ENCODE results near the gene PLEKHG5.

Gene PLEKHG5

DNA sequence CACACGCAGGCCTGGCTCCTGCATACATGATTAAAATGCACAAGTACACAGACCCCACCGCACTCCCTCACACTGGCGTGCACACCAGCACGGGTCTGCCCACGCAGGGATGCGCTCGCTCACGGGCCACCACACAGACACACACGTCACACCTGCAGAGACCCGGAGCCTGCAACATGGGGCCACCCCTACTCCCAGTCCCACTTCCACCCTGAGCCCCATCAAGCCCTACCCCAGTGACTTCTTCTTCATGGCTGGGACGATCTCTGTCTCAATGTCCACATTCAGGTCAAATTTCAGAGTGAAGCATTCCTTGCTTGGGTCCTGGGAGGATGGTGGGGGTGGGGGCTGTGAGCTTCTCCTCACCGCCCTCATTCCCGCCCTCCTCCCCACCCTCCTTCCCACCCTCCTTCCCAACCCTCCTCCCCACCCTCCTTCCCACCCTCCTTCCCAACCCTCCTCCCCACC, 16.6 kb downstream of the PLEKHG5 start:
- Histone ChIP-seq H4K8ac (ENCODE audit: low read depth, low read length) (no peak overlapping the region), H3K9ac (ENCODE audit: low read depth, low read length, poor library complexity) (no peak overlapping the region), H2BK12ac (ENCODE audit: low read length) (no peak overlapping the region), H2AK5ac (ENCODE audit: low read depth, low read length) (peak overlapping the region; percentile 82), H2AFZ (ENCODE audit: low read length) (no peak overlapping the region), H3K4me3 (ENCODE audit: low read length in 2 of 2) (peak overlapping the region in 1 of 2 donors; percentile 8), H2BK5ac (ENCODE audit: low read length) (no peak overlapping the region), H2BK120ac (ENCODE audit: low read depth, low read length) (no peak overlapping the region), H3K9me3 (replicated peaks in 1 of 2; ENCODE audit: control insufficient read depth in 2 of 2, insufficient read depth in 1 of 2, low read depth in 1 of 2, low read length in 2 of 2) (no peaks in the 10 kb centered on the region), H3K27ac (replicated peaks; ENCODE audit: low read length) (no peak overlapping the region), H3K79me1 (ENCODE audit: low read depth, low read length) (no peaks in the 10 kb centered on the region), H4K91ac (ENCODE audit: low read depth, low read length, poor library complexity) (no peak overlapping the region), H3K18ac (ENCODE audit: low read length) (no peak overlapping the region), H3K36me3 (replicated peaks in 1 of 2; ENCODE audit: control insufficient read depth in 2 of 2, insufficient read depth in 2 of 2, low read length in 2 of 2) (peaks cover 25 to 48% of the 10 kb centered on the region in 2 donors), H3K4ac (ENCODE audit: low read length) (no peak overlapping the region), H3K4me1 (ENCODE audit: control insufficient read depth in 2 of 2, insufficient read depth in 1 of 2, low read depth in 1 of 2, low read length in 2 of 2) (peaks cover 7% of the 10 kb centered on the region in 2 donors), H3K27me3 (ENCODE audit: control insufficient read depth in 3 of 3, insufficient read depth in 3 of 3, low read depth in 1 of 3, low read length in 3 of 3) (peaks cover 0 to 4% (median 0%) of the 10 kb centered on the region in 3 experiments), H3K4me2 (ENCODE audit: insufficient read depth, low read length, poor library complexity, severe bottlenecking) (no peak overlapping the region), H3K14ac (ENCODE audit: low read length) (no peak overlapping the region), H3K23ac (ENCODE audit: low read depth, low read length, poor library complexity) (no peak overlapping the region), H2BK15ac (ENCODE audit: low read length) (no peak overlapping the region)
- WGBS, 2 donors (ENCODE audit: extremely low coverage in 2 of 2, insufficient read length in 2 of 2, insufficient replicate concordance in 1 of 2), result no CpG with 5 or more reads among the region's 13 CpGs
- no peak for DNase-seq (ENCODE audit: low spot score)

DNA sequence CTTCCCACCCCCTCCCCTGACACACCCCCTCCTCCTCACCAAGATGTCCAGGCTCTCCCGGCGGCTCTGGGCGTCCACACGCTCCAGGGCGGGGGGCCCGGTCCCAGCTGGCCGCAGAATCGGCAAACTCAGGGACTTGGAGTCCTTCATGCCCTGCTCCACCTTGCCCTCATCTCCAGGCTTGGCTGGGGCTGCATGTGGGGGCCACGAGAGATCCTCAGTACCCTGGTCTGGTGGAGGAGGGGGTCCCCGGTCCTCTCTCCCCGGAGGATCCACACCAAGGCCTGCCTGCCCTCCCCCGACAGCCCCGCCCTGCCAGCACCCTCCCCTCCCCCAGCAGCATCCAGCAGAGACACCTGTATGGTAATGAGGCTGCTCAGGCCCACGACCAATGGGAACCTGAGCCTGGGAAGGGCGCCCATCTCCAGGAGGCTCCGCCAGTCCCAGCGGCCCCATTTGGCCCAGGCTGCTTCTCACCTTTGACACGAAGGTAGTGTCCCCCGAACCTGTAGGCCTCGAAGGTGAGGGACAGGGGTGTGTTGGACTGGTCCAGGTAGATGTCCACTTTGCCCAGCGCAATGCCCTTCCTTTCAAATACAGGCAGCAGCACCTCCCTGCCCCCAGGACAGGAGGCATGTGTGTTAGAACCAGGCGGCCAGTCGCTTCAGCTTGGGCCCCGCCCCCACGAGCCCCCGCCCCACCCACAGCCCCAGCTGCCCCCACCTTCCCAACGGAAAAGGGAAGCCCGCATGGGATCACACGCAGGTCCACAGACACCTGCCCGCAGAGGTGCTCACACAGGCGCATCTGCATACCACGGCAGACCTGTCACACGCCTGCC, 17.3 kb downstream of the PLEKHG5 start:
- no peak for DNase-seq (ENCODE audit: low spot score)
- Histone ChIP-seq H2BK15ac (ENCODE audit: low read length) (no peak overlapping the region), H4K91ac (ENCODE audit: low read depth, low read length, poor library complexity) (no peak overlapping the region), H4K8ac (ENCODE audit: low read depth, low read length) (no peak overlapping the region), H3K9ac (ENCODE audit: low read depth, low read length, poor library complexity) (no peak overlapping the region), H3K4ac (ENCODE audit: low read length) (no peak overlapping the region), H3K4me1 (ENCODE audit: control insufficient read depth in 2 of 2, insufficient read depth in 1 of 2, low read depth in 1 of 2, low read length in 2 of 2) (peaks cover 7% of the 10 kb centered on the region in 2 donors), H2BK120ac (ENCODE audit: low read depth, low read length) (no peak overlapping the region), H3K27ac (replicated peaks; ENCODE audit: low read length) (no peak overlapping the region), H3K4me2 (ENCODE audit: insufficient read depth, low read length, poor library complexity, severe bottlenecking) (no peak overlapping the region), H3K23ac (ENCODE audit: low read depth, low read length, poor library complexity) (no peak overlapping the region), H3K4me3 (ENCODE audit: low read length in 2 of 2) (peak overlapping the region in 1 of 2 donors; percentile 8), H2BK5ac (ENCODE audit: low read length) (no peak overlapping the region), H2BK12ac (ENCODE audit: low read length) (no peak overlapping the region), H3K18ac (ENCODE audit: low read length) (no peak overlapping the region), H2AK5ac (ENCODE audit: low read depth, low read length) (no peak overlapping the region), H3K36me3 (replicated peaks in 1 of 2; ENCODE audit: control insufficient read depth in 2 of 2, insufficient read depth in 2 of 2, low read length in 2 of 2) (peaks cover 30 to 54% of the 10 kb centered on the region in 2 donors), H3K14ac (ENCODE audit: low read length) (no peak overlapping the region), H3K27me3 (ENCODE audit: control insufficient read depth in 3 of 3, insufficient read depth in 3 of 3, low read depth in 1 of 3, low read length in 3 of 3) (peaks cover 0 to 4% (median 0%) of the 10 kb centered on the region in 3 experiments), H2AFZ (ENCODE audit: low read length) (no peak overlapping the region), H3K9me3 (replicated peaks in 1 of 2; ENCODE audit: control insufficient read depth in 2 of 2, insufficient read depth in 1 of 2, low read depth in 1 of 2, low read length in 2 of 2) (no peaks in the 10 kb centered on the region), H3K79me1 (ENCODE audit: low read depth, low read length) (no peaks in the 10 kb centered on the region)
- WGBS, 2 donors (ENCODE audit: extremely low coverage in 2 of 2, insufficient read length in 2 of 2, insufficient replicate concordance in 1 of 2), result no CpG with 5 or more reads among the region's 33 CpGs

DNA sequence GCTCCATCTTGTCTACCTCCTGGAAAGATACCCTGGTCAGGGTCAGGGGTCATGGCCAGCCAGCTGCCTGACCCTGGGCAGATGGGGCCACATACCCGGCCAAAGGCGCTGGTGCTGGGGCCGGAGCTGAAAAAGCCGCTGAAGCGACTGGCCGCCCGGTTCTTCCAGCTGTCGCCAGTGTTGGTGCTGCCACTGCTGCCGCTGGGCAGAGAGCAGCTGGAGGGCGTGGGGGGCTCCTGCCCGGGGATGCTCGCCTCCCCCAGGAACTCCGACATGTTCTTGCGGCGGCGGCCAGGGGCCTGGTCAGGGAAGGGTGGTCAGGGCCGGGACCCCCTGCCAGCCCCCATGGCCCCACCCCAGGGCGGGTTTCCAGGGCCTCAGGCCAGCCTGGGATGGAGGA, 18.3 kb downstream of the PLEKHG5 start:
- H3K23ac ChIP-seq (ENCODE audit: low read depth, low read length, poor library complexity), result peak overlapping the region; percentile 46
- peaks cover 35 to 65% of the 10 kb centered on the region in 2 donors for H3K36me3 ChIP-seq (replicated peaks in 1 of 2; ENCODE audit: control insufficient read depth in 2 of 2, insufficient read depth in 2 of 2, low read length in 2 of 2)
- no peak overlapping the region for H2AFZ ChIP-seq (ENCODE audit: low read length)
- no peak overlapping the region for H3K9ac ChIP-seq (ENCODE audit: low read depth, low read length, poor library complexity)
- no peak overlapping the region for H3K14ac ChIP-seq (ENCODE audit: low read length)
- H3K18ac ChIP-seq (ENCODE audit: low read length), result no peak overlapping the region
- H3K4me3 ChIP-seq (ENCODE audit: low read length in 2 of 2), result no peak overlapping the region
- H2BK120ac ChIP-seq (ENCODE audit: low read depth, low read length), result no peak overlapping the region
- H3K4me2 ChIP-seq (ENCODE audit: insufficient read depth, low read length, poor library complexity, severe bottlenecking), result no peak overlapping the region
- no peak overlapping the region for H2AK5ac ChIP-seq (ENCODE audit: low read depth, low read length)
- H3K27me3 ChIP-seq (ENCODE audit: control insufficient read depth in 3 of 3, insufficient read depth in 3 of 3, low read depth in 1 of 3, low read length in 3 of 3), result peaks cover 0 to 4% (median 0%) of the 10 kb centered on the region in 3 experiments
- no peak overlapping the region for H2BK5ac ChIP-seq (ENCODE audit: low read length)
- no CpG with 5 or more reads among the region's 18 CpGs for WGBS, 2 donors (ENCODE audit: extremely low coverage in 2 of 2, insufficient read length in 2 of 2, insufficient replicate concordance in 1 of 2)
- no peak overlapping the region for H2BK15ac ChIP-seq (ENCODE audit: low read length)
- H3K27ac ChIP-seq (replicated peaks; ENCODE audit: low read length), result no peak overlapping the region
- no peaks in the 10 kb centered on the region for H3K79me1 ChIP-seq (ENCODE audit: low read depth, low read length)
- H4K8ac ChIP-seq (ENCODE audit: low read depth, low read length), result no peak overlapping the region
- H3K4ac ChIP-seq (ENCODE audit: low read length), result no peak overlapping the region
- no peaks in the 10 kb centered on the region for H3K9me3 ChIP-seq (replicated peaks in 1 of 2; ENCODE audit: control insufficient read depth in 2 of 2, insufficient read depth in 1 of 2, low read depth in 1 of 2, low read length in 2 of 2)
- DNase-seq (ENCODE audit: low spot score), result no peak
- peaks cover 7% of the 10 kb centered on the region in 2 donors for H3K4me1 ChIP-seq (ENCODE audit: control insufficient read depth in 2 of 2, insufficient read depth in 1 of 2, low read depth in 1 of 2, low read length in 2 of 2)
- H4K91ac ChIP-seq (ENCODE audit: low read depth, low read length, poor library complexity), result no peak overlapping the region
- no peak overlapping the region for H2BK12ac ChIP-seq (ENCODE audit: low read length)

DNA sequence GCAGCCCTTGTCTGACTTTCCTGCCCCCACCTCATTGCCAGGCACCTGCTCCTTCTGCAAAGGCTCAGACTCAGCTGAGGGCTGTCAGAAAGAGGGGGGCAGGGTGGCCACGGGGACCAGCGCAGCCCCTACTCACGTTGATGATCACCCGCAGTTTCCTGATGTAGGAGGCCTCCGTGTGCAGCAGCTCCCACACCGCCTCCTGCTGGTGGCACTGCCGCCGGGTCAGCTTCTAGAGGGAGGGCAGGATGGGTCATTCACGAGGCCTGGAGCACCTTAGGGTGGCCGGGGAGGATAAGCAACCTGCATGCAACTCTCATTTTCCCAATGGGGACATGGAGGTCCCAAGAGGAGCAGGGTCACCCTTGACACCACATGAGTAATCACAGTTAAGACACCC, 19.1 kb downstream of the PLEKHG5 start:
- H2AK5ac ChIP-seq (ENCODE audit: low read depth, low read length), result no peak overlapping the region
- no peak overlapping the region for H4K91ac ChIP-seq (ENCODE audit: low read depth, low read length, poor library complexity)
- H2BK120ac ChIP-seq (ENCODE audit: low read depth, low read length), result no peak overlapping the region
- no peak overlapping the region for H2BK5ac ChIP-seq (ENCODE audit: low read length)
- H3K4me2 ChIP-seq (ENCODE audit: insufficient read depth, low read length, poor library complexity, severe bottlenecking), result no peak overlapping the region
- no peak overlapping the region for H3K4ac ChIP-seq (ENCODE audit: low read length)
- H3K4me1 ChIP-seq (ENCODE audit: control insufficient read depth in 2 of 2, insufficient read depth in 1 of 2, low read depth in 1 of 2, low read length in 2 of 2), result peaks cover 5 to 7% of the 10 kb centered on the region in 2 donors
- H3K18ac ChIP-seq (ENCODE audit: low read length), result no peak overlapping the region
- H3K36me3 ChIP-seq (replicated peaks in 1 of 2; ENCODE audit: control insufficient read depth in 2 of 2, insufficient read depth in 2 of 2, low read length in 2 of 2), result peaks cover 36 to 72% of the 10 kb centered on the region in 2 donors
- no CpG with 5 or more reads among the region's 10 CpGs for WGBS, 2 donors (ENCODE audit: extremely low coverage in 2 of 2, insufficient read length in 2 of 2, insufficient replicate concordance in 1 of 2)
- DNase-seq (ENCODE audit: low spot score), result no peak
- H3K27me3 ChIP-seq (ENCODE audit: control insufficient read depth in 3 of 3, insufficient read depth in 3 of 3, low read depth in 1 of 3, low read length in 3 of 3), result peaks cover 0 to 4% (median 0%) of the 10 kb centered on the region in 3 experiments
- no peaks in the 10 kb centered on the region for H3K9me3 ChIP-seq (replicated peaks in 1 of 2; ENCODE audit: control insufficient read depth in 2 of 2, insufficient read depth in 1 of 2, low read depth in 1 of 2, low read length in 2 of 2)
- H3K23ac ChIP-seq (ENCODE audit: low read depth, low read length, poor library complexity), result peak overlapping the region; percentile 82
- H2BK12ac ChIP-seq (ENCODE audit: low read length), result no peak overlapping the region
- H2AFZ ChIP-seq (ENCODE audit: low read length), result no peak overlapping the region
- H3K79me1 ChIP-seq (ENCODE audit: low read depth, low read length), result no peaks in the 10 kb centered on the region
- peak overlapping the region; percentile 75 for H4K8ac ChIP-seq (ENCODE audit: low read depth, low read length)
- no peak overlapping the region for H3K14ac ChIP-seq (ENCODE audit: low read length)
- H3K9ac ChIP-seq (ENCODE audit: low read depth, low read length, poor library complexity), result no peak overlapping the region
- no peak overlapping the region for H3K4me3 ChIP-seq (ENCODE audit: low read length in 2 of 2)
- H3K27ac ChIP-seq (replicated peaks; ENCODE audit: low read length), result no peak overlapping the region
- H2BK15ac ChIP-seq (ENCODE audit: low read length), result no peak overlapping the region

All from neuronal stem cell (in vitro differentiated cells).